Trophoblast cell (in vitro differentiated cells and primary cell): ENCODE data around the gene FHIT.

ENCODE experiments used
- DNase-seq, 2 donors: peaks; one replicate each; pipeline ENCODE4 v3.0.0-alpha.2; 2016
- H2AFZ ChIP-seq: 2 replicates; pipeline ENCODE4 v1.6.1; 2013; ENCODE audit warnings: low read length, moderate library complexity, mild to moderate bottlenecking; ENCODE audit not compliant: insufficient read depth, poor library complexity
- H2AK5ac ChIP-seq: 2 replicates; pipeline ENCODE4 v1.6.1; 2013; ENCODE audit warnings: mild to moderate bottlenecking, low read length
- H2BK120ac ChIP-seq: 2 replicates; pipeline ENCODE4 v1.6.1; 2013; ENCODE audit warnings: low read length, mild to moderate bottlenecking, moderate library complexity; ENCODE audit not compliant: insufficient read depth, poor library complexity
- H2BK12ac ChIP-seq: 2 replicates; pipeline ENCODE4 v1.6.1; 2013; ENCODE audit warnings: mild to moderate bottlenecking, low read length, moderate library complexity
- H2BK5ac ChIP-seq: 2 replicates; pipeline ENCODE4 v1.6.1; 2013; ENCODE audit warnings: low read length, low read depth, moderate library complexity, mild to moderate bottlenecking; ENCODE audit not compliant: poor library complexity
- H3K14ac ChIP-seq: 2 replicates; pipeline ENCODE4 v1.6.1; 2013; ENCODE audit warnings: mild to moderate bottlenecking, low read length
- H3K18ac ChIP-seq: 2 replicates; pipeline ENCODE4 v1.6.1; 2013; ENCODE audit warnings: mild to moderate bottlenecking, low read length
- H3K23ac ChIP-seq: 2 replicates; pipeline ENCODE4 v1.6.1; 2013; ENCODE audit warnings: low read length
- H3K27ac ChIP-seq: 2 replicates; pipeline ENCODE4 v1.5.1; 2013; ENCODE audit warnings: low read depth, mild to moderate bottlenecking, inconsistent platforms, low read length, moderate library complexity
- H3K27me3 ChIP-seq: 2 replicates; pipeline ENCODE4 v1.6.1; 2013; ENCODE audit warnings: inconsistent platforms, mild to moderate bottlenecking, low read length, moderate library complexity; ENCODE audit not compliant: insufficient read depth
- H3K36me3 ChIP-seq, 2 experiments: 1 replicate in 1 of 2; 2 replicates in 1 of 2; pipeline ENCODE4 v1.6.1; 2013; ENCODE audit warnings: low read length in 2 of 2, mild to moderate bottlenecking in 2 of 2, moderate library complexity in 1 of 2; ENCODE audit not compliant: insufficient read depth in 2 of 2, control insufficient read depth in 1 of 2
- H3K4ac ChIP-seq: 2 replicates; pipeline ENCODE4 v1.6.1; 2013; ENCODE audit warnings: low read depth, mild to moderate bottlenecking, low read length, moderate library complexity
- H3K4me1 ChIP-seq, 2 experiments: 1 replicate in 1 of 2; 2 replicates in 1 of 2; pipeline ENCODE4 v1.6.1; 2013; ENCODE audit warnings: low read length in 2 of 2, mild to moderate bottlenecking in 2 of 2, moderate library complexity in 1 of 2; ENCODE audit not compliant: insufficient read depth in 2 of 2, control insufficient read depth in 1 of 2
- H3K4me2 ChIP-seq: 2 replicates; pipeline ENCODE4 v1.6.1; 2013; ENCODE audit warnings: inconsistent platforms, mild to moderate bottlenecking, low read length, moderate library complexity
- H3K4me3 ChIP-seq: 2 replicates; pipeline ENCODE4 v1.5.1; 2013; ENCODE audit warnings: mild to moderate bottlenecking, low read depth, low read length, inconsistent platforms
- H3K79me1 ChIP-seq: one replicate; pipeline ENCODE4 v1.6.1; 2013; ENCODE audit warnings: low read length
- H3K79me2 ChIP-seq: 2 replicates; pipeline ENCODE4 v1.6.1; 2013; ENCODE audit warnings: low read length, mild to moderate bottlenecking; ENCODE audit not compliant: control insufficient read depth, insufficient read depth, poor library complexity
- H3K9ac ChIP-seq: 2 replicates; pipeline ENCODE4 v1.6.1; 2013; ENCODE audit warnings: mild to moderate bottlenecking, low read length
- H3K9me3 ChIP-seq: 2 replicates; pipeline ENCODE4 v1.6.1; 2013; ENCODE audit warnings: low read depth, mild to moderate bottlenecking, control low read depth, inconsistent platforms, low read length; ENCODE audit not compliant: insufficient read depth
- H4K12ac ChIP-seq: 2 replicates; pipeline ENCODE4 v1.6.1; 2013; ENCODE audit warnings: low read depth, mild to moderate bottlenecking, low read length, moderate library complexity
- H4K8ac ChIP-seq: 2 replicates; pipeline ENCODE4 v1.6.1; 2013; ENCODE audit warnings: low read depth, mild to moderate bottlenecking, low read length, moderate library complexity
- H4K91ac ChIP-seq: one replicate; pipeline ENCODE4 v1.6.1; 2013; ENCODE audit warnings: low read depth, mild to moderate bottlenecking, low read length, moderate library complexity
- WGBS: extraction: QIAGEN DNeasy Blood & Tissue Kit; methylation state at CpG from one replicate; pipeline ENCODE4 v1.1.7; 2013; ENCODE audit warnings: missing lambda C conversion rate; ENCODE audit not compliant: insufficient read length, insufficient coverage; ENCODE audit errors: extremely low coverage; 5-methylcytosine and 5-hydroxymethylcytosine counted together

Gene FHIT

DNA sequence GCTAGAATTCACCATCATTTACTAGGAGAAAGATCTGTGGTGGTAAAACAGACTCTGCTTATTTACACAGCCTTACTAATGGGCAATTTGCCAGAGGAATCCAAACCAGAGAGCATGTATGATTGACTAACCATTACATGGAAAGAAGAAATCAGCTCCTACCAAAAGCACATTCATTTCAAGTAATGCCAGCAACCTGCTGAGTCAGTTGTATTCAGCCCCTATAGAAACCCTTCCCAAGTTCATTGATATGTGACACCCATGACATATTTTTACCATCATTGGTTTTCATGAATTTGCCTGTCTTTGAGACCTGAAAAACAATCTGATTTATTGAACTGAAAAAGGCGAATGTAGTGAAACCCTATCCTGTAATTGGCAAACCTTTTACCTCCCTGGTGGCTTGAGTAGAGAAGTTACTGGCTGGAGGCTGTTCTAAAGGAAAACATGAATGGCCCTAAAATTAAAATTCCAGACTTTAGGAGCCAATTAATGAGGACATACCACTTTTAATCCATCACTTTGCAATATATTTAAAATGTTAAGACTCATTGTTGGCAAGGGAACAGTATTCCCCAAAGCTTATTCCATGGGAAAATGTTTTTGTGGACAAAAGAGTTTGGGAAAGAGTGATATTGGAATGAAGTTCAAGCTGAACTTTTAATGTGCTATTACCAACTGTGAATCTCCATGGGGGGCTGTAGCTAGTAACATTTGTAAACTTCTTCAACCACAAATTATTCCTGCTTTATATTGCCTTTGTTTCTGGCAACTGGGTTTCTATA is 542.9 kb downstream of the FHIT start:
- DNase-seq = no peak
- Histone ChIP-seq H3K9me3 (no peaks in the 10 kb centered on the region), H3K14ac (no peak overlapping the region), H3K4me3 (no peak overlapping the region), H3K4me2 (no peak overlapping the region), H3K9ac (no peak overlapping the region), H3K4ac (no peak overlapping the region), H3K79me1 (no peaks in the 10 kb centered on the region), H3K18ac (no peak overlapping the region), H3K36me3 (no peaks in the 10 kb centered on the region), H3K23ac (no peak overlapping the region), H3K4me1 (no peaks in the 10 kb centered on the region), H4K91ac (no peak overlapping the region), H3K79me2 (no peaks in the 10 kb centered on the region), H2BK5ac (no peak overlapping the region), H2BK120ac (no peak overlapping the region), H3K27me3 (no peaks in the 10 kb centered on the region), H4K8ac (no peak overlapping the region), H2AFZ (no peak overlapping the region), H2AK5ac (no peak overlapping the region), H2BK12ac (no peak overlapping the region), H4K12ac (no peak overlapping the region), H3K27ac (no peak overlapping the region)
- no CpG with 5 or more reads among the region's 1 CpG for WGBS

- no peak overlapping the region for H2AK5ac ChIP-seq
- H3K27me3 ChIP-seq = no peaks in the 10 kb centered on the region
- H3K4ac ChIP-seq = no peak overlapping the region
- H3K4me1 ChIP-seq = no peaks in the 10 kb centered on the region
- H3K18ac ChIP-seq = no peak overlapping the region
- no peak overlapping the region for H3K4me3 ChIP-seq
- no peak overlapping the region for H2BK5ac ChIP-seq
- H2BK120ac ChIP-seq = no peak overlapping the region
- no peaks in the 10 kb centered on the region for H3K9me3 ChIP-seq
- H2BK12ac ChIP-seq = no peak overlapping the region
- no peak overlapping the region for H3K9ac ChIP-seq
- no peaks in the 10 kb centered on the region for H3K36me3 ChIP-seq
- no peak overlapping the region for H3K4me2 ChIP-seq
- no peak overlapping the region for H4K8ac ChIP-seq
- H3K79me1 ChIP-seq = no peaks in the 10 kb centered on the region
- H3K79me2 ChIP-seq = no peaks in the 10 kb centered on the region
- no CpG with 5 or more reads among the region's 2 CpGs for WGBS
- H3K23ac ChIP-seq = no peak overlapping the region
- no peak for DNase-seq
- no peak overlapping the region for H2AFZ ChIP-seq
- no peak overlapping the region for H4K12ac ChIP-seq
- no peak overlapping the region for H4K91ac ChIP-seq
- no peak overlapping the region for H3K27ac ChIP-seq
- no peak overlapping the region for H3K14ac ChIP-seq
Measured at GRCh38 chr3:60707452-60708020, 543.7 kb downstream of the FHIT start.

- WGBS = no CpG with 5 or more reads among the region's 3 CpGs
- Histone ChIP-seq H4K8ac (no peak overlapping the region), H2BK12ac (no peak overlapping the region), H3K4me2 (no peak overlapping the region), H3K79me2 (no peaks in the 10 kb centered on the region), H3K36me3 (no peaks in the 10 kb centered on the region), H3K14ac (no peak overlapping the region), H3K4ac (no peak overlapping the region), H2BK5ac (no peak overlapping the region), H3K27me3 (no peaks in the 10 kb centered on the region), H3K9ac (no peak overlapping the region), H3K79me1 (no peaks in the 10 kb centered on the region), H4K12ac (no peak overlapping the region), H3K4me3 (no peak overlapping the region), H4K91ac (no peak overlapping the region), H2AFZ (no peak overlapping the region), H3K23ac (no peak overlapping the region), H3K9me3 (no peaks in the 10 kb centered on the region), H2AK5ac (no peak overlapping the region), H3K18ac (no peak overlapping the region), H3K27ac (no peak overlapping the region), H3K4me1 (no peaks in the 10 kb centered on the region), H2BK120ac (no peak overlapping the region)
- DNase-seq = no peak
Measured at GRCh38 chr3:60703956-60704736, 547.1 kb downstream of the FHIT start.

DNA sequence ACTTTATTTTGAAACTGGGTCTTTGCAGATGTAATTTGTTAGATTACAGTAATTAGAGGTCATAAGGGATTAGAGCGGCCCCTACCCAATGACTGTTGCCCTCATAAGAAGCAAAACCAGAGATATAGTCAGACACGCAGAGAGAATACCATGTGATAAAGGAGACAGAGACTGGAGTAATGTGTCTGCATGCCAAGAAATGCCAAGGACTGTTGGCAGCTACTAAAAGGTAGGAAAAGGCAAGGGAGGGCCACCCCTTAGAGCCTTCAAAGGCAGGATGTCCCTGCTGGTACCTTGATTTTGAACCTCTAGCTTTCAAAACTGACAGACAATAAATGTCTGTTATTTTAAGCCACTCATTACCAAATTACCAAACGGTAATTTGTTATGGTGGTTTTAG is 548.2 kb downstream of the FHIT start:
- no CpG with 5 or more reads among the region's 3 CpGs for WGBS
- no peaks in the 10 kb centered on the region for H3K4me1 ChIP-seq
- no peak for DNase-seq

More for the DNA sequence above, 548.2 kb downstream of the FHIT start:
- Histone ChIP-seq H3K27me3 (no peaks in the 10 kb centered on the region), H4K91ac (no peak overlapping the region), H3K9ac (no peak overlapping the region), H4K8ac (no peak overlapping the region), H3K27ac (no peak overlapping the region), H3K4me3 (no peak overlapping the region), H3K14ac (no peak overlapping the region), H2BK12ac (no peak overlapping the region), H3K79me2 (no peaks in the 10 kb centered on the region), H2BK5ac (no peak overlapping the region), H3K36me3 (no peaks in the 10 kb centered on the region), H3K18ac (no peak overlapping the region), H2BK120ac (no peak overlapping the region), H4K12ac (no peak overlapping the region), H3K23ac (no peak overlapping the region), H3K79me1 (no peaks in the 10 kb centered on the region), H2AFZ (no peak overlapping the region), H3K9me3 (no peaks in the 10 kb centered on the region), H3K4ac (no peak overlapping the region), H3K4me2 (no peak overlapping the region), H2AK5ac (no peak overlapping the region)
